SK-N-MC (cell line): ENCODE data around the gene DRD2.

Experiments
- EZH2 ChIP-seq: fragments of 200-600 bp; sonication (generic); IDR thresholded peaks from one replicate; pipeline ENCODE4 v1.6.1; 2017; ENCODE audit warnings: antibody characterized with exemption
- POLR2AphosphoS5 ChIP-seq: IDR thresholded peaks from 2 replicates; pipeline ENCODE4 v1.6.1; 2012; ENCODE audit warnings: mild to moderate bottlenecking, low read depth, low read length, borderline replicate concordance

GRCh38 chr11:113397212-113397611 is 78.0 kb downstream of the DRD2 start:
- TF ChIP-seq EZH2, result no peak
- TF ChIP-seq POLR2AphosphoS5, result no peak
